WTC11 (cell line): ENCODE data around the gene ITPR1. TPM values are rescaled to one million over a fixed set of nuclear protein-coding genes. Genes with fewer than 3 reads are reported as not detected.

Source experiments
- ATAC-seq: fragments of 200-7000 bp; cut with Tn5 transposase; 2 replicates; pipeline ENCODE4 v1.10.0; 2021; ENCODE audit warnings: mild to moderate bottlenecking, moderate library complexity
- CTCF ChIA-PET: fragments of 300-600 bp; sonication (Branson Sonifier 250); formaldehyde crosslinking; loops from one replicate; lab custom pipeline; 2021; ENCODE audit warnings: antibody characterized with exemption; lab: Charles Lee
- POLR2A ChIA-PET: fragments of 350-600 bp; sonication (Branson Sonifier 250); formaldehyde crosslinking; loops from one replicate; lab custom pipeline; 2021; ENCODE audit warnings: antibody characterized with exemption; lab: Charles Lee
- DNase-seq: peaks from one replicate; pipeline ENCODE4 v3.0.0; 2021; ENCODE audit warnings: low spot score
- H3K27ac Mint-ChIP-seq: 2 replicates; pipeline ENCODE4 v1.8.0; 2021; ENCODE audit warnings: mixed read lengths
- H3K27me3 Mint-ChIP-seq: 2 replicates; pipeline ENCODE4 v1.8.0; 2021; ENCODE audit warnings: low read depth, mild to moderate bottlenecking, moderate library complexity, mixed read lengths
- H3K36me3 Mint-ChIP-seq: 2 replicates; pipeline ENCODE4 v1.8.0; 2021; ENCODE audit warnings: mixed read lengths
- H3K4me1 Mint-ChIP-seq: 2 replicates; pipeline ENCODE4 v1.8.0; 2022; ENCODE audit warnings: mixed read lengths
- H3K4me3 Mint-ChIP-seq: 2 replicates; pipeline ENCODE4 v1.8.0; 2021; ENCODE audit warnings: mild to moderate bottlenecking, moderate library complexity, mixed read lengths
- H3K9me3 Mint-ChIP-seq: 2 replicates; pipeline ENCODE4 v1.8.0; 2021; ENCODE audit warnings: mixed read lengths
- ATF1 ChIP-seq: sonication (generic); formaldehyde crosslinking; IDR thresholded peaks from 2 replicates; pipeline ENCODE4 v1.8.1; 2023; ENCODE audit warnings: mild to moderate bottlenecking, moderate library complexity, missing genetic modification reagents
- ATF3 ChIP-seq: sonication (generic); formaldehyde crosslinking; conservative IDR thresholded peaks from 2 replicates; pipeline ENCODE4 v1.8.1; 2022; ENCODE audit warnings: mild to moderate bottlenecking, missing genetic modification reagents
- CREM ChIP-seq: sonication (generic); formaldehyde crosslinking; IDR thresholded peaks from 2 replicates; pipeline ENCODE4 v1.8.1; 2022; ENCODE audit warnings: mild to moderate bottlenecking, missing genetic modification reagents, moderate library complexity
- EMX1 ChIP-seq: fragments of 250-450 bp; sonication (Bioruptor Pico); IDR thresholded peaks from 2 replicates; pipeline ENCODE4 v1.8.0; 2021; ENCODE audit warnings: mild to moderate bottlenecking
- GABPB1 ChIP-seq: sonication (generic); formaldehyde crosslinking; IDR thresholded peaks from 2 replicates; pipeline ENCODE4 v1.8.1; 2023; ENCODE audit warnings: mild to moderate bottlenecking, missing genetic modification reagents
- JAZF1 ChIP-seq: fragments of 250-450 bp; sonication (Bioruptor Pico); IDR thresholded peaks from 2 replicates; pipeline ENCODE4 v1.9.0; 2021; ENCODE audit warnings: moderate library complexity, mild to moderate bottlenecking, inconsistent platforms
- NFE2L1 ChIP-seq: sonication (generic); formaldehyde crosslinking; IDR thresholded peaks from 2 replicates; pipeline ENCODE4 v1.8.1; 2023; ENCODE audit warnings: missing genetic modification reagents
- PRDM15 ChIP-seq: sonication (generic); formaldehyde crosslinking; IDR thresholded peaks from 2 replicates; pipeline ENCODE4 v1.8.0; 2022; ENCODE audit warnings: missing genetic modification reagents
- RORB ChIP-seq: fragments of 250-450 bp; sonication (Bioruptor Pico); IDR thresholded peaks from 2 replicates; pipeline ENCODE4 v1.9.0; 2021; ENCODE audit warnings: mild to moderate bottlenecking
- TP53 ChIP-seq: sonication (generic); formaldehyde crosslinking; IDR thresholded peaks from 2 replicates; pipeline ENCODE4 v1.8.1; 2023; ENCODE audit warnings: mild to moderate bottlenecking, missing genetic modification reagents
- ZBTB21 ChIP-seq: sonication (generic); formaldehyde crosslinking; IDR thresholded peaks from 2 replicates; pipeline ENCODE4 v1.8.1; 2023; ENCODE audit warnings: mild to moderate bottlenecking, missing genetic modification reagents, borderline replicate concordance
- ZMAT4 ChIP-seq: fragments of 250-450 bp; sonication (Bioruptor Pico); IDR thresholded peaks from 2 replicates; pipeline ENCODE4 v1.9.0; 2021; ENCODE audit warnings: mild to moderate bottlenecking
- ZNF138 ChIP-seq: sonication (generic); formaldehyde crosslinking; conservative IDR thresholded peaks from 2 replicates; pipeline ENCODE4 v1.8.1; 2022; ENCODE audit warnings: mild to moderate bottlenecking, moderate library complexity, missing genetic modification reagents
- ZNF263 ChIP-seq: sonication (generic); formaldehyde crosslinking; IDR thresholded peaks from 2 replicates; pipeline ENCODE4 v1.8.1; 2022; ENCODE audit warnings: low read depth, mild to moderate bottlenecking, moderate library complexity, missing genetic modification reagents
- ZNF532 ChIP-seq: fragments of 250-450 bp; sonication (Bioruptor Pico); IDR thresholded peaks from 2 replicates; pipeline ENCODE4 v1.9.0; 2021; ENCODE audit warnings: mild to moderate bottlenecking, borderline replicate concordance
- total RNA-seq: library from RNA; stranded (reverse); gene quantifications from 3 replicates; pipeline ENCODE4 v1.2.3, GENCODE V29; 2021
- TF ChIP-seq, protein P1 (sequence below): sonication (generic); formaldehyde crosslinking; IDR thresholded peaks from 2 replicates; pipeline ENCODE4 v1.8.1; 2022; ENCODE audit warnings: mild to moderate bottlenecking, moderate library complexity, missing genetic modification reagents

ITPR1 gene
- total RNA-seq, 1 experiment from 2014 or later = 11.8 TPM

- no peak for TF ChIP-seq ZNF532
- no peak for TF ChIP-seq NFE2L1 (CRISPR knock-in tag)
- TF ChIP-seq ZBTB21 (CRISPR knock-in tag) = no peak
- no peak for TF ChIP-seq ZNF263 (CRISPR knock-in tag)
- TF ChIP-seq RORB (CRISPR knock-in tag) = no peak
- no peak for TF ChIP-seq ATF1 (CRISPR knock-in tag)
- no peak for TF ChIP-seq ZNF138 (CRISPR knock-in tag)
- TF ChIP-seq ZMAT4 (CRISPR knock-in tag) = no peak
- no peak for TF ChIP-seq ATF3 (CRISPR knock-in tag)
These were observed 246.4 kb downstream of the ITPR1 start (continued) for GRCh38 chr3:4739289-4740236.

DNA sequence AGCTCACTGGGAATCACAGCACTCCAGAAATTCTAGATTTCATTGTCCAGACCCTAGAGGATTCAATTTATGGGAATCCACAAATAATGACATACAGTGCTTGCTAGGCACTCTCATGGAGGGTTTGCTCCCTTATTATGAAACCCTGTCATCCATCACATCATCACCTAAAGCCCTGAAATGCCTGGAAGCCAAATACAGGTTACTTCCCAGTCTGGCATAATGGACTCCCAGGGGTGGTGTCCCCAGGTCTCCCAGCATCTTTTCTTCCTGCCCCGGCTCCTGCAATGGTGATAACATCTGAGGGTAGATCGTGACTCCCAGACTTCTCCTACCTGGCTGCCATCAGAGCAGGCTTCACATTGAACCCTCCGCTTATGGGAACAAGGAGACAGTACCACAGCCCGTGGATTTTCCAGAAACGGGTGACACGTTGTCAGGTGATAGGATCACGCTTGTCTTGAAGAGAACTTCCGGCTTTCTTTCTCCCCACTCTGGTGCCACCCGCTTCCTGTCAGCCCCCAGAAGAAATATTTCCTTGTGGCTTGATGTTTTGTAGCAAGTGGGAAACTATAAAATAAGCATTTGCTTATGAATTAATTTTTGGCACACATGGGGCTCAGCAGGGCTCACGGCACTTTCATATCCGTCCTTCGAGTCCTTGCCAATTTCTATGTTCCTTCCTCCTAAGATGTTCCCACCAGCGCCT is 247.4 kb downstream of the ITPR1 start:
- Mint-ChIP-seq H3K36me3 (peaks cover 3% of the 10 kb centered on the region; the same call in 1 of the 2 replicates), H3K27me3 (no peaks in the 10 kb centered on the region), H3K27ac (no peak overlapping the region), H3K4me3 (no peak overlapping the region), H3K9me3 (peaks cover 3% of the 10 kb centered on the region), H3K4me1 (peaks cover 3% of the 10 kb centered on the region)
- CTCF ChIA-PET = interaction anchor here (0.7 kb wide), 1 partner anchor 368 kb away, joined by 3 read pairs; no protein-coding TSS in a partner anchor
- DNase-seq (no peak), ATAC-seq (no peak)
- POLR2A ChIA-PET = interaction anchor here (1.1 kb wide), 1 partner anchor 165 kb away, joined by 3 read pairs; no protein-coding TSS in a partner anchor
- TF ChIP-seq ZNF263 (CRISPR knock-in tag) = no peak
- no peak for TF ChIP-seq GABPB1 (CRISPR knock-in tag)
- TF ChIP-seq, protein P1, sequence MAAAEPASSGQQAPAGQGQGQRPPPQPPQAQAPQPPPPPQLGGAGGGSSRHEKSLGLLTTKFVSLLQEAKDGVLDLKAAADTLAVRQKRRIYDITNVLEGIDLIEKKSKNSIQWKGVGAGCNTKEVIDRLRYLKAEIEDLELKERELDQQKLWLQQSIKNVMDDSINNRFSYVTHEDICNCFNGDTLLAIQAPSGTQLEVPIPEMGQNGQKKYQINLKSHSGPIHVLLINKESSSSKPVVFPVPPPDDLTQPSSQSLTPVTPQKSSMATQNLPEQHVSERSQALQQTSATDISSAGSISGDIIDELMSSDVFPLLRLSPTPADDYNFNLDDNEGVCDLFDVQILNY (CRISPR knock-in tag) = no peak
- no peak for TF ChIP-seq TP53 (CRISPR knock-in tag)
- no peak for TF ChIP-seq JAZF1
- TF ChIP-seq PRDM15 (CRISPR knock-in tag) = no peak
- TF ChIP-seq EMX1 (CRISPR knock-in tag) = no peak
- TF ChIP-seq CREM (CRISPR knock-in tag) = no peak
